Esophagus (tissue), 2 donors: ENCODE results near the gene ASTN1. TPM values are rescaled to one million over a fixed set of nuclear protein-coding genes. Genes with fewer than 3 reads are reported as not detected.

Source experiments
- H3K27ac ChIP-seq, 2 donors: one replicate each; pipeline ENCODE4 v1.5.1; 2013; ENCODE audit warnings: low read depth in 2 of 2, mild to moderate bottlenecking in 2 of 2, inconsistent platforms in 1 of 2, low read length in 1 of 2, moderate library complexity in 1 of 2
- H3K27me3 ChIP-seq, 2 donors: one replicate each; pipeline ENCODE4 v1.6.1; 2013; ENCODE audit warnings: low read length in 2 of 2, control low read depth in 1 of 2, mild to moderate bottlenecking in 1 of 2; ENCODE audit not compliant: insufficient read depth in 2 of 2, control insufficient read depth in 1 of 2
- H3K36me3 ChIP-seq, 2 donors: one replicate each; pipeline ENCODE4 v1.6.1; 2013; ENCODE audit warnings: low read length in 1 of 2; ENCODE audit not compliant: control insufficient read depth in 2 of 2, insufficient read depth in 2 of 2
- H3K4me1 ChIP-seq, 2 donors: one replicate each; pipeline ENCODE4 v1.6.1; 2013; ENCODE audit warnings: low read length in 1 of 2; ENCODE audit not compliant: control insufficient read depth in 2 of 2, insufficient read depth in 2 of 2
- H3K4me3 ChIP-seq, 2 donors: one replicate each; pipeline ENCODE4 v1.5.1; 2013; ENCODE audit warnings: low read length in 2 of 2, mild to moderate bottlenecking in 2 of 2, low read depth in 1 of 2, moderate library complexity in 1 of 2
- H3K9me3 ChIP-seq, 2 donors: one replicate each; pipeline ENCODE4 v1.6.1; 2013; ENCODE audit warnings: mild to moderate bottlenecking in 2 of 2, low read depth in 1 of 2, low read length in 1 of 2, moderate library complexity in 1 of 2; ENCODE audit not compliant: control insufficient read depth in 2 of 2, insufficient read depth in 1 of 2
- WGBS, 2 donors: extraction: QIAGEN DNeasy Blood & Tissue Kit; methylation state at CpG; one replicate each; pipeline ENCODE4 v1.1.7; 2013; 5-methylcytosine and 5-hydroxymethylcytosine counted together
- polyA plus RNA-seq, 2 donors: library from polyadenylated mRNA; stranded (reverse); fragments of 200-250 nt; gene quantifications; one replicate each; pipeline ENCODE4 v1.2.3, GENCODE V29; 2013
- donor health status: healthy with polysubstance abuse.
- donor health status: Bipolar disorder and iron deficiency.

Gene ASTN1
- polyA plus RNA-seq, 2 donors: 0.02 TPM; not detected in 1

DNA sequence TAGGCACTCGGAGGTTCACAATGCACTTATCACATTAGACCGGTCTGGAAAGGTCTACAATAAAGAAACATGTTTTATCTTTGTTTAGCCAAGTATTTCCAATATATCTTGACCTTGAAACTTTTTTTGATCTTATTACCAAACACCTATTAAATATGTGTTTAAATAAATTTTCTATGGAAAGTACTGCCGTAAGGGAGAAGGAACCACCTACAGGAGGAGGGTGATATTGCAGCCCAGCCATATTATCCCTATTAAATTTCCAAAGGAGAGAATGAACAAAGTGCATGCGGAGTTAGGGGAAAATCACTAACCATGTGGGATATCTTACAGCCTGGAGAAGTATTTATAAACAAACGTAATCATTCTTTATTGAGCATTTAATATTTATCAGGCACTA, 20.7 kb upstream of the ASTN1 start:
- H3K4me3 ChIP-seq: no peak overlapping the region
- H3K27ac ChIP-seq: no peak overlapping the region
- H3K4me1 ChIP-seq: no peaks in the 10 kb centered on the region
- WGBS, 2 donors: 80 to 81% methylated on average over 5 of the region's 5 CpGs
- peaks cover 0 to 2% of the 10 kb centered on the region in 2 donors for H3K9me3 ChIP-seq
- no peaks in the 10 kb centered on the region for H3K27me3 ChIP-seq
- H3K36me3 ChIP-seq: no peaks in the 10 kb centered on the region

DNA sequence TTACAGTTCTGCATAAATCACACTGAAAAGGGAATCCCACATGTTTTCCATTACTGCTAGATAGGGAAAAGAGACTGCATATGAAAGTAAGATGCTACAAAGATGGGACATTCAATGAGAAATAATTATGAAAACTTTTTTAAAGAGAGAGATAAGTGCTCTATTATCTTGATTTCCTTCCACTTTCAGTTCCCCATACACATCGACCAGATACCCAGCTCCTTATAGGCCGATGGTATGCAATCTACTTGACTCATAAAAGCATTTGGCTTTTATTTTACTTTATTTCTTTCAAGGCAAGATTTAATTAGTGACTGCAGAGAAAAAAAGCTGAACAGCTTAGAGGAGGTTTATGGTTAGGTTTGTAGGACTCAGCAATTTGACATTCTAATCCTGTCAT, 19.3 kb upstream of the ASTN1 start:
- Histone ChIP-seq H3K36me3 (no peaks in the 10 kb centered on the region), H3K9me3 (peaks cover 0 to 2% of the 10 kb centered on the region in 2 donors), H3K27me3 (no peaks in the 10 kb centered on the region), H3K4me1 (no peaks in the 10 kb centered on the region), H3K27ac (no peak overlapping the region), H3K4me3 (no peak overlapping the region)
- 66 to 70% methylated on average over 2 of the region's 2 CpGs for WGBS, 2 donors

GRCh38 chr1:177181631-177182291, 17.2 kb upstream of the ASTN1 start:
- Histone ChIP-seq H3K4me3 (no peak overlapping the region), H3K9me3 (no peaks in the 10 kb centered on the region), H3K4me1 (no peaks in the 10 kb centered on the region), H3K36me3 (no peaks in the 10 kb centered on the region), H3K27me3 (no peaks in the 10 kb centered on the region), H3K27ac (no peak overlapping the region)
- WGBS, 2 donors: 1 to 2% methylated on average over 32 of the region's 32 CpGs

DNA sequence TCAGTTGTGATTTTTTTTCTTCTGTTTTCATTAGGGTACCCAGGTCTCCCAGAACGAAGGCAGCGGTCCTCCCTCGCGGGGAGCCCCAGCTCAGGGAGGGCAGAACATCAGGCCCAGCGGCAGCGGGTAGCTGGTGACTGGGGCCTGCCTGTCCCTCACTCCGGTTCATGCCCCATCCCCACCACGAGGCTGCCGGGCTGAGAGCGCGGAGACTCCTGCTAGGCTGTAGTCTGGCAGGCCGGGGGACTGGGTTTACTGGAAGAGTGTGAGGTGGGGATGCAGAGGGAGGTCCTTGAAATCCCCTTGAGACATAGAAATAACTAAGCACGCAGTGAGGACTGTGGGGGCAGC, 16.7 kb upstream of the ASTN1 start:
- H3K4me1 ChIP-seq: no peaks in the 10 kb centered on the region
- H3K4me3 ChIP-seq: no peak overlapping the region
- H3K27me3 ChIP-seq: no peaks in the 10 kb centered on the region
- no peaks in the 10 kb centered on the region for H3K36me3 ChIP-seq
- H3K27ac ChIP-seq: no peak overlapping the region
- no peaks in the 10 kb centered on the region for H3K9me3 ChIP-seq
- 17 to 35% methylated on average over 13 of the region's 13 CpGs for WGBS, 2 donors

DNA sequence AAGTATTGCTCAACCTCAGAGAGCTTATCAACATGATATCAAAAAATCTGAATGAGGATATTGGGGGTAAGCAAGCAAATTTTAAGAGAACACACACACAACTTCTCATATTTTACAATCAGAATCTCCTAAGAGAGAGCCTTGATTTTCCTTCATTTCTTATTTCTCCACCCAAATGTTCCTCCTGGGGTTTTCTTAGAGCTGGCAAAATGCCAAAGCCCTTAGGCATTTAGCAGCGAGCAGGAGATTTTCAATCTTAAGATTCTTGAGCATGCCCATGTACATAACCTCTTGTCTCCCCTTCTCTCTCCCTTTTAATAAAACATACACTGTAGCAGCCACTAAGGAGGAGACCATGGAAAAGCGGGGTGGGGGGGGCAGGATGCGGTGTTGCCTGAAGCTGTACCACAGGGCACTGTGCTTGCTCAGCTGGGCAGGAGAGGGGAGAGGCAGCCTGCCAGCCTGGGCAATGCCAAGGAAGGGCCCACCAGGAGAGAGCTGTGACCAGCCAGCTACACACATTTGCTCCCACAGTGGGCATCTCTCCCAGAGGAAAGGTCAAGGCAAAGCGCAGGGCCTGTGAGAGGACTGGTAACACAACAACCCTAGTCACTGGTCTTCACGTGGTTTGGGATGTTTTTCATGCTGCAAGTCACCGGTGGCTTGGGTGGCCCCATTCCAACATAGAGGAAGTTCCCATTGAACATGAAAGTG, 10.6 kb upstream of the ASTN1 start:
- WGBS, 2 donors: 65 to 75% methylated on average over 6 of the region's 6 CpGs
- Histone ChIP-seq H3K27me3 (peaks cover 4 to 9% of the 10 kb centered on the region in 2 donors), H3K27ac (no peak overlapping the region), H3K36me3 (no peaks in the 10 kb centered on the region), H3K4me3 (no peak overlapping the region), H3K4me1 (peaks cover 3 to 6% of the 10 kb centered on the region in 2 donors), H3K9me3 (peaks cover 0 to 4% of the 10 kb centered on the region in 2 donors)

DNA sequence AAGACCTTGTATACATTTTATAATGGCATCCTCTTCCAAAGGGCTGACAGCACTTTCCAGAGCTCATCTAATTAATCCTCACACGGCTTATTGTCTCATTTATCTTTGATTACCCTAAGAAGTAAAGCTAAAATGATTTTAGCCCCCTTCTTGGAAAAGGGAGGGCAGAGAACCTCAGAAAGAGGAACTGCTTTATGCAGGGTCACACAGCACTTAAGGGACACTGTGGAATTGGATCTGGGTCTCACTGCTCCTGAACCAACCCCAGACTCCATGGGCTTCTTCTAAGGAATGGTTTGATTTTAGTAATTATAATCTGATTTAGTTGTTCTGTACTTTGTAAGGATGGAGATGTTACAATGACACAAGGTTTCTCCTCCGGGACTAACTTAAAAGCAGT, 9.5 kb upstream of the ASTN1 start:
- no peaks in the 10 kb centered on the region for H3K36me3 ChIP-seq
- peaks cover 4 to 15% of the 10 kb centered on the region in 2 donors for H3K27me3 ChIP-seq
- H3K27ac ChIP-seq: no peak overlapping the region
- peaks cover 0 to 4% of the 10 kb centered on the region in 2 donors for H3K9me3 ChIP-seq
- WGBS, 2 donors: 59 to 73% methylated on average over 2 of the region's 2 CpGs
- H3K4me3 ChIP-seq: no peak overlapping the region
- peaks cover 3 to 6% of the 10 kb centered on the region in 2 donors for H3K4me1 ChIP-seq

GRCh38 chr1:177172866-177173265, 8.4 kb upstream of the ASTN1 start:
- peaks cover 4 to 15% of the 10 kb centered on the region in 2 donors for H3K27me3 ChIP-seq

GRCh38 chr1:177172272-177172671, 7.8 kb upstream of the ASTN1 start:
- no peak overlapping the region for H3K4me3 ChIP-seq
- no peak overlapping the region for H3K27ac ChIP-seq
- H3K27me3 ChIP-seq: peaks cover 4 to 15% of the 10 kb centered on the region in 2 donors
- H3K36me3 ChIP-seq: no peaks in the 10 kb centered on the region
- H3K9me3 ChIP-seq: peaks cover 0 to 4% of the 10 kb centered on the region in 2 donors
- 67 to 69% methylated on average over 3 of the region's 3 CpGs for WGBS, 2 donors
- H3K4me1 ChIP-seq: peaks cover 3 to 6% of the 10 kb centered on the region in 2 donors

More at GRCh38 chr1:177172866-177173265, 8.4 kb upstream of the ASTN1 start:
- 79 to 80% methylated on average over 3 of the region's 3 CpGs for WGBS, 2 donors
- Histone ChIP-seq H3K36me3 (no peaks in the 10 kb centered on the region), H3K27ac (no peak overlapping the region), H3K4me3 (no peak overlapping the region), H3K9me3 (peaks cover 0 to 4% of the 10 kb centered on the region in 2 donors), H3K4me1 (peaks cover 3 to 6% of the 10 kb centered on the region in 2 donors)

- Histone ChIP-seq H3K4me1 (peaks cover 3 to 6% of the 10 kb centered on the region in 2 donors), H3K27ac (no peak overlapping the region), H3K27me3 (peaks cover 4 to 15% of the 10 kb centered on the region in 2 donors), H3K36me3 (no peaks in the 10 kb centered on the region), H3K9me3 (peaks cover 0 to 4% of the 10 kb centered on the region in 2 donors), H3K4me3 (no peak overlapping the region)
- WGBS, 2 donors: 13 to 15% methylated on average over 8 of the region's 8 CpGs
These were observed 7.1 kb upstream of the ASTN1 start for GRCh38 chr1:177171536-177172123.
